ENCODE results near the gene PCED1A. TPM values are rescaled to one million over a fixed set of nuclear protein-coding genes. Genes with fewer than 3 reads are reported as not detected.

Gene PCED1A
- total and polyA plus RNA-seq, 2 of the 13 experiments (the other 11 are each of a cell fraction or from before 2014, with no cell fraction given) = 40.1 to 84.2 TPM

- Histone ChIP-seq H3K27me3 (ENCODE audit: control insufficient read depth in 1 of 2, insufficient read depth in 2 of 2, low read length in 2 of 2) (peaks cover 7 to 77% of the 10 kb centered on the region in 2 experiments), H2AFZ (ENCODE audit: low read length) (no peak overlapping the region), H3K4me3 (replicated peaks in 1 of 3; ENCODE audit: insufficient read depth in 1 of 3, low read depth in 2 of 3, low read length in 3 of 3) (no peak overlapping the region), H3K4me2 (ENCODE audit: low read depth, low read length) (no peak overlapping the region), H4K20me1 (ENCODE audit: insufficient read depth, low read length) (no peaks in the 10 kb centered on the region), H3K36me3 (replicated peaks in 1 of 2; ENCODE audit: control insufficient read depth in 1 of 2, insufficient read depth in 2 of 2, low read length in 2 of 2) (no peaks in the 10 kb centered on the region), H3K27ac (ENCODE audit: extremely low read length, insufficient read depth, low read length) (no peak overlapping the region), H3K79me2 (ENCODE audit: insufficient read depth, low read length) (no peaks in the 10 kb centered on the region), H3K9me3 (ENCODE audit: low read length) (no peaks in the 10 kb centered on the region), H3K9ac (ENCODE audit: insufficient read depth, low read depth, low read length) (no peak overlapping the region), H3K4me1 (ENCODE audit: insufficient read depth, low read length) (peaks cover 13% of the 10 kb centered on the region; the same call in 1 of the 2 replicates)
- no peak for ATAC-seq
- CTCF ChIA-PET (ENCODE audit: low intra/inter-chr PET ratio, low total read pairs) = no interaction called here
- no peak for DNase-seq (ENCODE audit: low spot score)
- POLR2A ChIA-PET = no interaction called here
- WGBS (ENCODE audit: low lambda C conversion rate) = 9% methylated on average over 7 of the region's 7 CpGs
- intact Hi-C loops (cut with micrococcal nuclease; ENCODE audit: unreplicated experiment) = no loop called here
- BruUV-seq (replicated peaks) = no TSS peak
- in situ Hi-C loops (cut with HindIII; ENCODE audit: extremely low pct_ligation_motif_present, low pct_unique_long_range_greater_than_20kb) = no loop called here
- FAIRE-seq = no peak
- TF ChIP-seq ZBTB20 (CRISPR knock-in tag; IDR thresholded peaks at IDR 0.05; ENCODE audit: borderline replicate concordance, low read depth) (no peak), SP4 (CRISPR knock-in tag; IDR thresholded peaks at IDR 0.05) (no peak), RFX5 (IDR thresholded peaks at IDR 0.05; ENCODE audit: low read depth, low read length) (no peak), FOXA3 (CRISPR knock-in tag; IDR thresholded peaks at IDR 0.05) (no peak), TCF12 (IDR thresholded peaks at IDR 0.05) (no peak), TCF12 (CRISPR knock-in tag; IDR thresholded peaks at IDR 0.05) (no peak), TBX3 (IDR thresholded peaks at IDR 0.05; ENCODE audit: borderline replicate concordance) (no peak), ZNF691 (CRISPR knock-in tag; IDR thresholded peaks at IDR 0.05; ENCODE audit: borderline replicate concordance, low read depth) (no peak), ZNF770 (CRISPR knock-in tag; IDR thresholded peaks at IDR 0.05) (no peak), ZNF704 (CRISPR knock-in tag; IDR thresholded peaks at IDR 0.05; ENCODE audit: borderline replicate concordance) (no peak), GMEB2 (CRISPR knock-in tag; IDR thresholded peaks at IDR 0.05; ENCODE audit: low read depth) (no peak), SYNCRIP (IDR thresholded peaks at IDR 0.05; ENCODE audit: insufficient read depth, low read depth, low read length) (no peak), KDM5A (IDR thresholded peaks at IDR 0.05; ENCODE audit: borderline replicate concordance, low read length) (no peak), ZXDC (CRISPR knock-in tag; IDR thresholded peaks at IDR 0.05) (no peak), ISX (CRISPR knock-in tag; conservative IDR thresholded peaks at IDR 0.05) (no peak), SKI (IDR thresholded peaks at IDR 0.05; ENCODE audit: partially characterized antibody) (no peak)
Observed at GRCh38 chr20:2817891-2818595, 22.4 kb downstream of the PCED1A start.

All from HepG2 (cell line).